ENCODE results near the gene TIE1.

TIE1 gene

DNA sequence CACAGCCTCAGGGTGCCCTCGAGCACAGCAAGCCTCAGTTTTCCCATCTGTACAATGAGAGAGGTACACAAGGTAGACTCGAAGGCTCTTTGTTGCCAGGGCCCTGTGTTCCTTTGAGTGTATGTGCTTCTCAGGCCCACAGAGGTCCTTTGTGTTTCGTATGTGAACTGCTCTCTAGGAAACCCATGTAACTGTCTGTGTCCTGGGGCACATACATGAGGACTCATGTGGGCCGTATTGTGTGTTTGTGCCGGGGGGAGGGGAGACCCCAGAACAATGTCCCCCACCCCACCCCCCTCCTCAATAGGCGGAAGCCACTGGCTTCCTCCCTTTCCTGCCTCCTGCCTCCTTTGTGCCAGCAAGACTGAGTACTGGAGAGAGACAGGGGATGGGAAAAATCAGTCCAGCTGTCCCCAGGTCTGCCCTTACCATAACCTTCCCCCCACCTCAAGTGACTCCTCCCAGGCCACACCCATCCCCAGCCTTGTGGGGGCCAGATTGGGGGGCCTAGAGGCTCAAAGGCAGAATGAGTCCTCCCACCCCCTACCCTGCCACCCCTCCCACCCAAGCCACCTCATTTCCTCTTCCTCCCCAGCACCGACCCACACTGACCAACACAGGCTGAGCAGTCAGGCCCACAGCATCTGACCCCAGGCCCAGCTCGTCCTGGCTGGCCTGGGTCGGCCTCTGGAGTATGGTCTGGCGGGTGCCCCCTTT is at the start of gene TIE1:
TIE1 (plus strand) TSS at position 605 of the 717 bp plus-strand sequence; CDS start at position 695, 90 bp downstream.
- no peak for DNase-seq

GRCh38 chr1:43251024-43251423 is 49.8 kb upstream of the TIE1 start:
- no peak for DNase-seq

DNA sequence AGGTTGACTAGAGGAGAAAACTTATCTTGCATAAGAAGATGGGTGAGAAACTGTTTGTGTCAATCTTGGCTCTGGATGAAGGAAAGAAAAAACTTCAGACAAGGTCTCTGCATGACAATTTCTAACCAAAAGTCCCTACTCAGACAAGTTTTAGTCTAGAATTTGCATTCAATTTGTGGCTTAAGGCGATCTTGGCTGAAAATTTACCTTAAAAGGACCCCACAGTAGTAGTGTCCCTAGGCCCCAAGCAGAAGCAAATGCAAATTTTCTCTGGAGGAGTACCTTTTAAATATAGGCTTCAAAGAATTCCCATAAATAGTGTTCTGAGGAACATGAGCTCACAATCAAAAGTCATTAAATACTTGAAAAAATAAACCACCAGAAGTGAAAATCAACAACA is 48.6 kb upstream of the TIE1 start:
- no peak for DNase-seq

GRCh38 chr1:43253173-43253572 is 47.6 kb upstream of the TIE1 start:
- DNase-seq: no peak

DNA sequence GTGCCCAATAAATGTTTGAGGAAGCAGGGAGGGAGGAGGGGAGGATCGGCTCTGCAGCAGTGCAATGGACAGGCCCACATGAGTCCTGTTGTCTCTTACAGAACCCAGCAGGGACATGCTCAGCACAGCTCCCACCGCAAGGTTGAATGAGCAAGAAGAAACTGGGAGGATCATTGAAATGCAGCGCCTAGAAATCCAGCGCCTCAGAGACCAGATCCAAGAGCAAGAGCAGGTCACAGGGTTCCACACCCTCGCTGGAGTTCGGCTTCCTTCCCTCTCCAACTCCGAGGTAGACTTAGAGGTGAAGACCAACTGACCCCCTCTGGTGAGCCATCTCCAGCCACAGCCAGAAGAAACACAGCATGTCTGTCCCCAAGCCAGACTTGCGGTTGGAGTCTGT is 46.9 kb upstream of the TIE1 start:
- DNase-seq: no peak

GRCh38 chr1:43255438-43256210 is 45.2 kb upstream of the TIE1 start:
- DNase-seq: no peak

DNA sequence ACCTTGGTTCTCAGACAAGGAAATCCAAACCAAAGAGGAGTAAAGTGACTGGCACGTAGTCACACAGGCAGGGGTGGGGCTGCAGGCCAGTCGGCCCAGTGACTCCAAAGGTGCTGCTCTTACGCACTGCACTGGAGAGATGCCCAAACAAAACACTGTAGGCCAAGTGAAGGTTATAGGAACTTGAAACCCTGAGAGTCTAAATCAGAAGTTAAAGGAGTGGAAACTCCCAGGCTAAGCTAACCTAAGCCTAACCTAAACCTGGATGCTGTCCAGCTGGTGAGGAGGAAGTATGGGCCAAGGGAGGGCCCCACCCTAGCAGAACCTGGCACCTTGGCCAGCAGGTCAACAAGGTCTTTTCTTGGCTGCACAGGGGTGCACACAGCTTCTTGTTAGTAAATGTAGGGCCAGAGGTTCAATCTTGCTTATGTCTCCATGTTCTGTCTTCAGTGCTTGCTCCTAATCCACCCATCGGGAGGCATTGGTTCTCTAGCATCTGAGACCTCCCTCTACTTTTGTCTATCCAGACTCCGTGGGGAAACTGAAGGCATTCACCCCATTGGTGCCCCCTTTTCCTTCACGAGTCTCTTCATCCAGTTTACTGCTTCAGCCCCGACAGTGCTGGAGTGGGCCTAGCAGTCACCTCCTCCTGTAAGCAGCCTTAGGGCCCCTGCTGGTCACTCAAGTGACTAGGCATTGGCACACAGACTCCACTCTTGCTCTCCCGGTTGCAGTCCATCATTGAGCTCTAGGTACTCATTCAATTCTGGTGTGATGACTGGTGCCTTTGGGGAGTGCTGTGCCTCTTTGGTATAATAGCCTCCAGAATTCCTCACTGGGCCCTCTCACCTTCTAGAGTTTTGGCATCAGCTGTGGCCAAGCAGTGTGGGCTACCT is 43.9 kb upstream of the TIE1 start:
- no peak for DNase-seq

GRCh38 chr1:43258370-43258769 is 42.4 kb upstream of the TIE1 start:
- DNase-seq: no peak

GRCh38 chr1:43265431-43265830 is 35.4 kb upstream of the TIE1 start:
- no peak for DNase-seq

- DNase-seq: no peak
Observed at GRCh38 chr1:43266881-43267280, 33.9 kb upstream of the TIE1 start.

GRCh38 chr1:43267291-43267805 is 33.4 kb upstream of the TIE1 start:
- no peak for DNase-seq

DNA sequence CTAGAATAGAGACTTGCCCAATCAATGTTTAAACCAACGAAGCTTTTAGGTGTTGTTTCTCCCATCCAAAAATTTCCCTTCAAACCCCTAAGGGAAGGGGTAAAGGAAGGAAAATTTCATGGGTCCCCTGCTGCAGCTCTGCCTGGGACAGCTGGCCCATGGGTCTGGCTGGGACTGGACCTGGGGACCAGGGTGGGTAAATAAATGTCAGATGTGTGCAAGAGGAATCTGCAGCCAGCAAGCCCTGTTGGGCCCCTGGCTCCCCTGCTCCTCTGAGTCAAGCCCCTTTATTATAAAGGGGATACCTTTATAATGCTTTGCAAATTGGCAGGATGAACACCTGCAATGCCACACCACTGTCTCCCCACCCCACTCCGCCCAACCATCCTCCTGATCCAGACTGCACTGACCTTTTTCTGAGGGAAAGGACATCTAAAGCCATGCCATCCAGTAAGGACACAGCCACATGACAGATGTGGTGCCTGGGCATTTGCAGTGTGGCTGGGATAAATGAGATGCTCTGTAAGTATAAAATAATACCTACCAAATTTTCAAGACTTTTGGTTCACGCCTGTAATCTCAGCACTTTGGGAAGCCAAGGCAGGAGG is 32.9 kb upstream of the TIE1 start:
- DNase-seq: no peak

DNA sequence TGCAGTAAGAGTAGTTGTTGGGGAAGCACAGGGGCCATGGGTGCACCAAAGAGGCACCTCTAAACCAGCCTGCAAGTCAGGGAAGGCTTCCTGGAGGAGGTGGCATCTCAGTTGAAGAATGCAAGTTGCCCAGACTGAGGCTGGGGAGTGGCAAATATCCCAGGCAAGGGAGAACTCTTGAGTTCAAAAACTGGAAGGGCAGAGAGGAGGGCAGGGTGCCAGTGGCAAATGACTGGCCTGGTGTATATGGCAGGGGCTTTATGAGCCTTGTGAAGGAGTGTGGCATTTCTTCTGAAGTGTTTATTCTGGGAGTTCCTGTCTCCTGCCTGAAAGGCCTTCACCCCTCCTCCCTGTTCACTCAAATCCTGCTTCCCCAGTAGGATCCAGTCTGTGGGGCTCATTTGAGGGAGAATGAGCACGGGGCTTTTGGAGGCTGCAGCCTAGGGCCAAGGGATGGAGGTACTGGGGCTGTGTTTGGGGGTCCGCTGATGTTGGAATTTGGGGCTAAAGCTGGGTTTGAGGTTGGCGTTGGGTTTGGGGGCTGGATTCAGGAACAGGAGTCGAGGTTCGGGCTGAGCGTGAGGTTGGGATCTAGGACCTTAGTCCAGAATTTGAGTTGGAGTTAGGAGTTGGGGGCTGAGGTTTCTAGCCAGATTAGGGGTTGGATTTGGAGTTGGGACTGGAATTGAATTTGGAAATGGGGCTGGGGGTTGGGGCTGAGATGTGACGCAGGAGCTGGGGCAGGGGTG is 31.0 kb upstream of the TIE1 start, which contains the start of gene TMEM125:
TMEM125 (plus strand) TSS at position 357 of the 749 bp plus-strand sequence. CDS start 2,740 bp downstream, outside the sequence.
- no peak for DNase-seq

DNA sequence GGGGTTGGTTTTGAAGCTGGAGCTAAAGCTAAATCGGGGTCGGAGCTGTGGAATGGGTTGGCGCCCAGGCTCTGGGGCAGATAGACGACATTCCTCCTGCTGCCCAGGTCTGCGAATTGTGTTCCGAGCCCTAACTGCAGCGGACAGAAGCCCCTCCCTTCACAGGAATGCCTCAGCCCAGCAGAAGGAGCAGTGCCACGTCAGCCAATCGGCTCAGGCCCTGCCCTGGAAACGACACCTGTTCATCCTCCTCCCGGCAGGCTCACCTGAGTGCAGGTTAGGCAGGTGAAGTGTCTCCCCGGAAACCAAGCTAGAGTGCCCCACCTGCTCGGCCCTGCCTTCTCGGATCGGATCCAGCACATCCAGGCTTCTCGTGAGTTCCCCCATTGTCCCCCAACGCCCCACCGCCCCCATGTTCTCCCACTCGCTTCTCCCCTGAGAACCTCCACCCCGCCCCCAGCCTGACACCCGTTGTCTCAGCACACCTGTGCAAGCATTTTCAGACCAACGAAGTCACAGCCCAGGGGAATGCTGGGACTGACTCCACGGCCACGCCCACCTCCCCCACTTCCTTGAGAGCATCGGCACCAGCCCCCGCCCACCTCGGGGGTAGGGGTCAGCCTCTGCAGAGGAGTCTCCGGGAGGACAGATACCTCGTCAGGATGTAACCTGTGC is 30.2 kb upstream of the TIE1 start:
- peak; percentile 93 to 97 for DNase-seq

GRCh38 chr1:43271186-43272118 is 29.3 kb upstream of the TIE1 start:
- DNase-seq: peak in 1 of 2 experiments; percentile 47

DNA sequence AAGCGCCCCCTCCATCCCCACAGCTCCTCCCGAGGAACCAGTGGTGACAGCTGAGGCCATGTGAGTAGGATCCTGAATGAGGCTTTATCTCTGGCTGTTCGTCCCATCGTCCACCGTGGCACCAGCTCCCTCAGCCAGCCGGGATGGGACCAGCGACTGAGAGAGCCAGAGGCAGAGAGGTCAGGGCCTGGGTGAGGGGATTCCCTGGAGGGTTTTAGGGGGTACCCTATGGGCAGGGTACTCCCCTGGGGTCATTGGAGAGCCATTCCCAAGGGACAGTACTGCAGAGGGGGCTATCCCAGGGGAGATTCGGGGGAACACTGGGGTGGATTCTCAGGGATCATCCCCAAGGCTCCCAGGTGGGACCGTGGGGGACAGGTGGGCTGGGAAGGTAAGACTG is 28.6 kb upstream of the TIE1 start:
- no peak for DNase-seq

DNA sequence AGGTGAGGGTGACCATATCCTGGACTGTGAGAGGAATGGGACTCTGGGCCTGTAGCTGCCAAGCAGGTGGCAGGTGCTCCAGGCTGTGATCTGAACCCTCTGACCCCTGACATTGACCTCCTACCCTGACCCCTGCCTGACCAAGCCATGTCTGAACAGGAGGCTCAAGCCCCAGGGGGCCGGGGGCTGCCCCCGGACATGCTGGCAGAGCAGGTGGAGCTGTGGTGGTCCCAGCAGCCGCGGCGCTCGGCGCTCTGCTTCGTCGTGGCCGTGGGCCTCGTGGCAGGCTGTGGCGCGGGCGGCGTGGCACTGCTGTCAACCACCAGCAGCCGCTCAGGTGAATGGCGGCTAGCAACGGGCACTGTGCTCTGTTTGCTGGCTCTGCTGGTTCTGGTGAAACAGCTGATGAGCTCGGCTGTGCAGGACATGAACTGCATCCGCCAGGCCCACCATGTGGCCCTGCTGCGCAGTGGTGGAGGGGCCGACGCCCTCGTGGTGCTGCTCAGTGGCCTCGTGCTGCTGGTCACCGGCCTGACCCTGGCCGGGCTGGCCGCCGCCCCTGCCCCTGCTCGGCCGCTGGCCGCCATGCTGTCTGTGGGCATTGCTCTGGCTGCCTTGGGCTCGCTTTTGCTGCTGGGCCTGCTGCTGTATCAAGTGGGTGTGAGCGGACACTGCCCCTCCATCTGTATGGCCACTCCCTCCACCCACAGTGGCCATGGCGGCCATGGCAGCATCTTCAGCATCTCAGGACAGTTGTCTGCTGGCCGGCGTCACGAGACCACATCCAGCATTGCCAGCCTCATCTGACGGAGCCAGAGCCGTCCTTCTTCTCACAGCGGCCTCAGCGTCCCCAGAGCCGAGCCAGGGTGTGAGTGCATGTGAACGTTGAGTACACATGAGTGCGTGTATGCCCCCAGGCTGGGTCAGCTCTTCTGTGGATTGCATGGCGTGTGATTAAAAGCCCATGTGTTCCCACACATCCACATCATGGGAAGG is 27.9 kb upstream of the TIE1 start:
- no peak for DNase-seq

DNA sequence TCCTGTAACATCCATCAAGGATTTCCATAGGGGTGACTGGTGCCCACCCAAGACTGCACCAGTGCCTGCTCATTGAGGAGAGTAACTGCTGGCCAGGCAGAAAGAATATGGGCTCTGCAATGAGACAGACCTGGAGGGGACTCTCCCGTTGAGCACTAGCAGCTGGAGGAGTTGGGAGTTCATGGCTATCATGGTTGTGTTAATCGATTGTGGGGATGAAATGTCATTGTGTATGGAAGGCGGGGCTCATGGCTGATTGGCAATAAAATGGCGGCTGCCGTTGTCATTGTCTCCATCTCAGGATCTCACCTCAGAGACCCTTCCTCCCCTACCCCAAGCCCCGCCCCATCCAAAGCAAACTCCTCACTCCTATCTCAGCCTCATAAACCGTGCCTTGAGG is 27.1 kb upstream of the TIE1 start:
- DNase-seq: no peak
